ENCODE results near the gene NRROS. TPM values are rescaled to one million over a fixed set of nuclear protein-coding genes. Genes with fewer than 3 reads are reported as not detected.

The NRROS gene
- polyA plus RNA-seq, 1 of the 3 experiments (the other 2 are of a cell fraction): 0.25 TPM

- H3K9ac ChIP-seq: no peak overlapping the region
- ChIA-PET CTCF (interaction anchor here (1.8 kb wide), 1 partner anchor 29 kb away, joined by 5 read pairs; no protein-coding TSS in a partner anchor), POLR2A (no interaction called here)
- DNase-seq: no peak
- 95% methylated on average over 5 of the region's 5 CpGs for WGBS (ENCODE audit: low lambda C conversion rate)
- no peaks in the 10 kb centered on the region for H3K79me2 ChIP-seq (ENCODE audit: insufficient read depth)
- peaks cover 1 to 3% of the 10 kb centered on the region in 2 experiments; a peak in 1 of 4 replicates for H3K4me1 ChIP-seq (ENCODE audit: control insufficient read depth in 1 of 2, insufficient read depth in 2 of 2, low read depth in 1 of 2, low read length in 1 of 2)
- H3K36me3 ChIP-seq (replicated peaks in 1 of 2; ENCODE audit: control insufficient read depth in 1 of 2, insufficient read depth in 2 of 2, low read length in 1 of 2): no peaks in the 10 kb centered on the region
- H2AFZ ChIP-seq (ENCODE audit: low read depth): no peak overlapping the region
- H3K4me2 ChIP-seq: no peak overlapping the region
- no peaks in the 10 kb centered on the region for H4K20me1 ChIP-seq (ENCODE audit: insufficient read depth)
- H3F3A ChIP-seq (replicated peaks; ENCODE audit: insufficient read depth): peaks cover 7% of the 10 kb centered on the region
- TF ChIP-seq RCOR1 (IDR thresholded peaks at IDR 0.05; ENCODE audit: low read length): no peak
- TF ChIP-seq REST (IDR thresholded peaks at IDR 0.05; ENCODE audit: low read depth, low read length): no peak
- TF ChIP-seq FOXM1 (IDR thresholded peaks at IDR 0.05; ENCODE audit: low read depth): no peak
- TF ChIP-seq POLR2AphosphoS5 (IDR thresholded peaks at IDR 0.05; ENCODE audit: low read depth, low read length): no peak
- TF ChIP-seq EZH2phosphoT487 (IDR thresholded peaks at IDR 0.05; ENCODE audit: borderline replicate concordance, low read depth): no peak
- no peak for TF ChIP-seq FOXJ3 (CRISPR knock-in tag; IDR thresholded peaks at IDR 0.05)
- no peak for TF ChIP-seq MEF2A (IDR thresholded peaks at IDR 0.05; ENCODE audit: borderline replicate concordance, low read depth)
- TF ChIP-seq MAX (IDR thresholded peaks at IDR 0.05; ENCODE audit: low read depth): no peak
- TF ChIP-seq RAD21 (IDR thresholded peaks at IDR 0.05; ENCODE audit: low read length): no peak
- TF ChIP-seq TAF1 (IDR thresholded peaks at IDR 0.05; ENCODE audit: borderline replicate concordance, low read depth, low read length): no peak
- TF ChIP-seq SMC3 (IDR thresholded peaks at IDR 0.05; ENCODE audit: low read depth, low read length): no peak
- TF ChIP-seq SIN3A (IDR thresholded peaks at IDR 0.05; ENCODE audit: borderline replicate concordance, low read depth, low read length): no peak
- no peak for TF ChIP-seq NRF1 (IDR thresholded peaks at IDR 0.05; ENCODE audit: low read depth, low read length)
- TF ChIP-seq MXI1 (IDR thresholded peaks at IDR 0.05; ENCODE audit: low read depth, low read length): no peak
- no peak for TF ChIP-seq YY1 (IDR thresholded peaks at IDR 0.05; ENCODE audit: low read depth)
- no peak for TF ChIP-seq GABPA (IDR thresholded peaks at IDR 0.05; ENCODE audit: low read depth)
- TF ChIP-seq PBX3 (IDR thresholded peaks at IDR 0.05): no peak
- no peak for TF ChIP-seq ZBTB33 (IDR thresholded peaks at IDR 0.05; ENCODE audit: borderline replicate concordance, low read depth)
- TF ChIP-seq JUND (IDR thresholded peaks at IDR 0.05): no peak
- H3K27me3 ChIP-seq (ENCODE audit: insufficient read depth): no peaks in the 10 kb centered on the region
- no peaks in the 10 kb centered on the region for H3K9me2 ChIP-seq
- H3K27ac ChIP-seq (ENCODE audit: low read depth in 2 of 2, low read length in 1 of 2): no peak overlapping the region
- H3K4me3 ChIP-seq (ENCODE audit: low read depth in 2 of 2, low read length in 1 of 2): no peak overlapping the region
- no peaks in the 10 kb centered on the region for H3K9me3 ChIP-seq
Observed at GRCh38 chr3:196656213-196656612, 16.7 kb downstream of the NRROS start.
